NCI-H2171 treated with DMSO at 0.1 percent for 48 hours (cell line): ENCODE data around the gene MAX.

Experiments used
- DNase-seq: peaks from one replicate; lab custom pipeline; 2025; lab: John Stamatoyannopoulos, UW

The MAX gene

DNA sequence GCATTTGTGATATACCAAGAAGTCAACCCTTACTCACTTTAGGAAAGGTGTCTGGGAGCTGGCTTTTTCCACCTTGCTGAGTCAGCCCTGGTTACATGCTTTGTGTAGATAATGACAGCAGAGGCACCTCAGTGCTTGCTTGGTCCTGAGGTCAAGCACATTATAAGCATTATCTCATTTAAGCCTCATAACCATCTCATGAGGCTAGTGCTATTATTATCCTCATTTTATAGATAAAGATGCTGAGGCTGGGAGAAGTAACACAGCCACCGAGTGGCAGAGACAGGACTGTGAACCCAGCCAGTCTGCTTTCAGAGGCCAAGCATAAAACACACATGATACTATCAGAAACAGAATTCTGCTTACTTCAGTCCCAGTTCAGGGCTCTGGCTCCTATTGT lies 29.4 kb downstream of the MAX start:
- DNase-seq: no peak

DNA sequence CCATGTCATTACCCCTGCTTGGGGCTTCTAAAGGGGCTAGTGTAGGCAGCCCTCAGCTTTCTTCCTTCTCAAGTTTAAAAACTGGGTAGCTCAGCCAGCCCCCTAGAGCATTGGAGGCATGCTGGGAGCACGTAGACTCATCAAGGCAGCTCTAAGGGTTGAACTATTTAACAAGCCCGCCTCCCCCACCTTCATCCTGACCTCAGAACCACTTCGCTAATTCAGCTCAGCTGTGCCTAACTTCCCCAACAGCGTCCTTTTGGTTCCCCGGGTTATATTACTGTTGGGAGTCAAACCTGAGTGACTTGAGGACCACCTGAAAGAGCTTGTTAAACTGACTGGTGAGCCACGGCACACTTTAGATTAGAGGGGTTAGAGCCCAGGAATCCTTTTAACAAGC lies 30.1 kb downstream of the MAX start:
- no peak for DNase-seq

DNA sequence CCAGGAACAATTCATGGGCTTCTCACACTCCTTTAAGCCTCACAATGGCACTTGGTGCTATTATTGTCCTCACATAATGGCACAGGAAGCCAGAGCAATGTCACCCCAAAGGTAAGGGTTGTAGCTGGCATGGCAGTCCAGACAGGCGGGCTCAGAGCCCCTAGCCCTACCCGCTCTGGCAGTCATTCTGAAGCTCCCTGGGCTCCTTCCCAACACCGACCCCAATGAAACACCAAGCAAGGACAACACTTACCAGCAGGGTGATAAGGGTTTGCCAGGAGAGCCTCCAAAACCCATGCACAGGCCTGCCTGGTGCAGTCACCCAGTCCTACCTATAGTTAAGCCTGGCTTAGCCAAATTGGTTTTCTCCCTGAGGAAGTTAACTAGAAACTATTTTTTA lies 30.8 kb downstream of the MAX start:
- DNase-seq: no peak

DNA sequence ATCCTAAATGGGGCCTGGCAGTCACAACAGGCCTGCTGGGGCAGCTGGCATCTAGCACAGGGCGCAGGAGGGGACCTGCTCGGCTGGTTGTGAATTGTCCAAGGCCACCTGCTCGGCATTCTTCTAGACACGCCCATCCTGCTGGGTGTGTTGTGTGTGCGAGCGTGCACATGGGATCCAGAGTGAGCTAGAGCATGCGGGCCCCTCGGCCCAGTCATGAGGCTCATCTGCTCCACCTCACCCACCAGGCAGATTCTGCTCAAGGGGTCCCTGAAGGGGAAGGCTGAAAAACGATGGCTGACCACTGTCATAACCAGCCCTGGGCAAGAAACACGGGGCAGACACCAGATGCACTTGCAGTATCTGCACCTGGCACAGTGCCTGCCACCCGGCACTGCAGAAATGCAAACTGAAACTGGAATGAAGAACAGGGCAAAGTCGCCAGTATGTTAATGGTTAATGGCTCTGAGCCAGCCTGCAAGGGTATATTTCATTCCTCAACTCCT lies 31.8 kb downstream of the MAX start:
- DNase-seq: peak; percentile 97

DNA sequence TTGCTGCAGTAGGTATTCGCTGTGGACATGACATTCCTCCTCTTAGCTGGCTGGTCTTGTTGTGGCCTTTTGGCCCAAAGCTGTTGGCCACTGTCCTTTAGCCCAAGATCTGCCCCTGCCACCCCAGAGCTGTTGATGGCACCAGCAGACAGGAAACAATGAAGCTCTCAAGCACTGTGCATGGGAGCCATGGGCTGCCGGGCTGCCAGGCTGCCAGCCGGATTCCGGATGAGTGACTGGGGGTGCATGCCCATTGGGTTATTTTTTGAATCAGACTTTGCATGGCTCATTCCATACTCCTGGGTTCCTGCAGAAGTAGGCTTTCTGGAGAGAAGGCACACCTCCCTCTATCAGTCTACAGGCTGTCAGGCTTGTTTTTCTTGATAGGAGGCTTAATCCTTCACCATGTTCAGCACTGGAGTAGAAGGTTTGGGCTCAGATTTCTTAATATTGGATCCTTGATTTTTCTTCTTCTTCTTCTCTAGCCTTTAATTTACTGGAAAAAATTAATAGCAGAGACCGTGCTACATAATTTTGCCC lies 32.4 kb downstream of the MAX start:
- DNase-seq: no peak

DNA sequence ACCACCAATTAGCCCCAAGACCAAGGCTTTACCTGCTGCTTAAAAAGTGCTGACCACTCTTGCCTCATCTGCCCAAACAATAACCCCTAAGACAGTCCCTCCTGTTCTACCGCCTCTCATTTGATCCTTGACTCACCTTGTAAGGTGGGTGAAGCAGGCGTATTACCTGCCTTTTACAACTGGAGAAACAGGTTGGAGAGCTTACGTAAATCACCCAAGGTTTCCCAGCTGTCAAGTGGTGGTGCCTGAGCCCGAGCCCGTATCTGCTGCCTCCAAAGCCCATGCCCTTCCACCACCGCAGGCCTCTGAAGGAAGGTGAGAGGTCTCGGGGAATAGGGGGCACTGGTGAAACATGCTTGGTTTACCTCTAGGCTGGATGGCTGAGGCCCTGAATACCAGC lies 36.6 kb downstream of the MAX start:
- DNase-seq: no peak

DNA sequence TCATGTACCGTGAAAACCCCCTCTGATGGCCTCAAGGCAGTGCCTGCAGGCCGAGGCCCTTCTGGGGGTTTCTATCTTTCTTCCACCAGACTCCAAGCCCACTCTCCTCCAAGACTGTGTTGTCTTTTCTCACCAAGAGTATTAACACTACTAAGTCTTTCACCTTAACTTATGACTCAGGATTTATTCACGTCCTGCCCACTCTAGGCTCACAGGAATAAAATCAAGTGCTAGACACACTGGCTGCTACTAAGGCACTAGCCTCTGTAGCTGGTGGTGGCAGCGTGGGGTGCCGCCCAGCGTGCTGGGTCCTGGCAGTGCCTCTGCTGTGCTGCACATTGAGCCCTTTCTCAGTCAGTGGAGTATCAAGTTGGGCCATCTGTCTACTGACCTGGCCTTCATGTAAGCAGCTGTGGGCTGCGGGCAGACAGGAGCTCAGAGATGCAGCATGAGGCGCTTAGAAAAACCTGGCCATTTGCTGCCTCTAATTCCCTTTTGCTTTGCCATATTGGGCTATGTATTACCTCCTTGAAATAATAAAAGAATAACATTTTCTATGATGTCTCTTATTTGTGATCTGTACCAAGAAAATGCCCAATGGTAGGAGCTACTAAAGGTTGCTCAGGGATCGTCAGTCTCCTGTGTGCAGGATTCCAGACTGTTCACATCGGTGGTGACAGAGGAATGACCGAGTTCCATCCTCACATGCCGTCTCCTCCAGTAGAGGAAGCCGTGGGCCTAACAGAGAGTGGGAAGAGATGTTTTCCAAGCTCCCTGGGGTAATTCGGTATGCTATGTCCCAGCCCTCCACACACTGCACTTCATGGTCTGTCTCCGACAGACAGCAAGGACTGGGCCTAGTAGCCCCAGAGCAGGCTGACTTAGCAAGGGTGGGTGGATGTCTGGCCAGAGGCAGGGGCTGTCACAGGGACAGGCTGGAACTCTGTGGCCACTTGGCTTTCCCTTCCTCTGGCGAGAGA lies 39.9 kb downstream of the MAX start:
- no peak for DNase-seq

DNA sequence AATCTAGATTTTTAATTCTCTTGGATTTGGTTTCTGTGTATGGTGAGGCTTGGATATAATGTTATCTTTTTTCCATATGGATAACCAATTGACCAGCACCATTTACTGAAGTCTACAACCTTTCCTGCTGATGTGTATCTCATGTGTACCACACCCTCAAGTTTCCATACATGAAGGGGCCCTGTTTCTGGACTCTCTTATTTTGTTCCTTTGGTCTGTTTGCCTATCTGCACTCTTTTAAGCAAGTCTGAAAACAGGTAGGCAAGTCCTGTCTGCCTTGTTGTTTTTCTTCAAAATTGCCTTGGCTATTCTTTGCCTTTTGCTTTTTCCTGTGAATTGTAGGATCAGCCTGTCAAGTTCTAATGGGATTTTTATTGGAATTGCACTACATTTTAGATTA lies 44.6 kb downstream of the MAX start:
- DNase-seq: no peak

DNA sequence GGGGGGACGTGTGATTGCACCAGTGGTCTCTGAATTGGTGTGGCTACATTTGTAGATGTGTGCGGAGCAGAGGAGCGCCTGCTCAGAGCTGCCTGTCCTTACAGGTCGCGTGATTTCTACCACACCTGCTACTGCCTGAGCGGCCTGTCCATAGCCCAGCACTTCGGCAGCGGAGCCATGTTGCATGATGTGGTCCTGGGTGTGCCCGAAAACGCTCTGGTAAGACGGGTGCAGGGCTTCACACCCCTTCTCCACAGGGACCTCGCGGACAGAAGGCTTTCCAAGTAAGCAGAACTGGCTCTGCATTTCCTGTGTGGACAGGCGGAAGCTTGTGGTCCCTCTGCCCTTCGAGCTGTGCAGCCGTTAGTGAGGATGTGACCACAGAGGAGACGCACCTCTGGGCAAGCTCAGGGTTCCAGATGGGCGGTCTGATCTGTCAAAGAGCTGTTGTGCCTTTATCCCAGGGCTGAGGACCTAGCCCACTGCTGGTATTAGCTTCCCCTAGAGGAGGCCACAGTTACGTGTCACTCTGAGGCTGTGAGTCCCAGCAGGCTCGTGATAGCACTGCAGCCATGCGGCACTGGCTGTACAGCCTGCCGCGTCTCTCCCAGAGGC lies 47.7 kb downstream of the MAX start:
- DNase-seq: no peak

DNA sequence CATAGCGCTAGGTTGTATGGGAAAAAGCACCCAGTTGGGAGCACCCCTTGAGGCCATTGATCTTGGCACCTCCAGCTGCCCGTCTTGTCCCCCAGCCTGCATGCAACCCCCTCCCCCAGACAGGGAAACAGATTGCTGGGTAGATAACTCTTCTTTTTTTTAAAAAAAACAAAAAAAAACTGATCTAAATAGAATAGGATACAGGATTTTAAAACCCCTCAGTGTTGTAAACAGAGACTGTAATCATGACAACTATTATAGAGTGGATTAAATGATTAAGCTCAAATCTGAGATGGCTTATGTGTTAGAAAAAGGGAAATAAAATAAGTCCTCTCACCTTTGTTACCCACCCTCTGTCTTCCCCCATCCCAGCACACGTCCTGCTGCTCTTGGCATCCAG lies 48.9 kb downstream of the MAX start:
- DNase-seq: no peak

DNA sequence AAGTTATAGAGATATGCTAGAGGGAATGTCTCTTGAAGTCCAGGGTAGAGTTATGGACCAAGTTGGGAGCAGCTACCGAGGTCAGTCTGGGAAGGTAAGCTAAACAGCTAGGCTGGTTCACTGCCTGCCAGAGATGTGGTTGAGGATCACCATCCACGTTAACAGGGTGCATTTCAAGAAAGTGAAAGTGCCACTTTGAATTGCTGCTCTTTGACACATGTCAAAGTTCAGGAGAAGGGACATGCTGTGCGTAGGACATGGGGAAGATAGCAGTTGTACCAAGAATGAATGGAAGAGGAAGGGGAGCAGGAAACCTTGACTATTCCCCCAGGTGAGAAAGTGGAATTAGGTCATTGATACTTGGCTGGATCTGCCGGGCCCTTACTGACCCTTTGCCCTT lies 49.5 kb downstream of the MAX start:
- DNase-seq: no peak

DNA sequence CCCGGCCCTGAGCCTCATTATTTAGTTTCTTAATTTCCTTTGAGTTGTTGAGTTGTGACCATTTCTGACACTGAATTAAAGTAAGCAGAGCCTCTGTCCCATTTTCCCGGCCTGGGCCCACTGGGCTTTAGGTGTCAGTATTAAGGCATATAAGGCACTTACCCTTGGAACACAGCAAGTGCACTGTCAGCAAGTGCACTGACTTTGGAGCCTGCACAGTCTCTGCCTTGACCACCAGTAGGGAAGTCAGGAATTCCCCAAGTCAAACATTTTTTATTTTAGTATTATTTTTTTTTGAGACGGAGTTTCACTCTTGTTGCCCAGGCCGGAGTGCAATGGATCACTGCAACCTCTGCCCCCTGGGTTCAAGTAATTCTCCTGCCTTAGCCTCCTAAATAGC lies 56.6 kb downstream of the MAX start:
- DNase-seq: no peak

DNA sequence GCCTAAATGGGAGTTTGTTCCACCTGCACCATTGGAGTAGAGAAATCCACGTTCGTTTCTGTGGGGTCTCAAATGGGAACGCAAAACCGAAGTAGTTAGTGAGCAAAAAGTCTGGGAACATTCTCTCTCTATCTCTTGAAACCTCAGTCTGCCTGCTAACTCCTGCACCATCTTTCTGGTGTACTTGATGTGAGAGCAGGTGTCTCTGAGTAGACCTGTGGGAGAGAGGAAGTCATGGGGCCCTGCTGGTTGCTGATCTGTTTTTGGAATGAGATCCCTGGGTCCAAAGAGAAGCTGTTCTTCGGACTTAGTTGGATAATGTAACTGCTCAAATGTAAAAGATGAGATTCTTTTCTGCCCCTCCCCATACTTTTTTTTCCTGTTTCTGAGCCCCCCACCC lies 57.3 kb downstream of the MAX start:
- no peak for DNase-seq

DNA sequence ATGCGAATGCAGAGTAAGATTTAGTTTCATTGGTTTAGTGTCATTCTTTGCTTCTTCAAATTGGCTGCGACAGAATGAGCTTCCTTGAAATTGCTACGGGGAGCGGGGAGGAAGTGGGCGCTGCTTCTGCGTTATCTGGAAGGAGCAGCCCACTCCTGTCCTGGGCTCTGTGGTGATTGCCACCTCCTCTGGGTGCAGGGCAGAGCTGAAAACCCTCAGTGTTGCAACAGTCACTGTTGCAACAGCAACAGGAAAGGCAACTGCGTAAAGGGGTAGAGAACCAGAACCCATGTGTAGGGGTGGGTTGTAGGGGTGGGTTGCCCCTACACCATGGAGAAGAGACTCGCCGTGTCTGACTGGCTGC lies 57.7 kb downstream of the MAX start:
- no peak for DNase-seq

DNA sequence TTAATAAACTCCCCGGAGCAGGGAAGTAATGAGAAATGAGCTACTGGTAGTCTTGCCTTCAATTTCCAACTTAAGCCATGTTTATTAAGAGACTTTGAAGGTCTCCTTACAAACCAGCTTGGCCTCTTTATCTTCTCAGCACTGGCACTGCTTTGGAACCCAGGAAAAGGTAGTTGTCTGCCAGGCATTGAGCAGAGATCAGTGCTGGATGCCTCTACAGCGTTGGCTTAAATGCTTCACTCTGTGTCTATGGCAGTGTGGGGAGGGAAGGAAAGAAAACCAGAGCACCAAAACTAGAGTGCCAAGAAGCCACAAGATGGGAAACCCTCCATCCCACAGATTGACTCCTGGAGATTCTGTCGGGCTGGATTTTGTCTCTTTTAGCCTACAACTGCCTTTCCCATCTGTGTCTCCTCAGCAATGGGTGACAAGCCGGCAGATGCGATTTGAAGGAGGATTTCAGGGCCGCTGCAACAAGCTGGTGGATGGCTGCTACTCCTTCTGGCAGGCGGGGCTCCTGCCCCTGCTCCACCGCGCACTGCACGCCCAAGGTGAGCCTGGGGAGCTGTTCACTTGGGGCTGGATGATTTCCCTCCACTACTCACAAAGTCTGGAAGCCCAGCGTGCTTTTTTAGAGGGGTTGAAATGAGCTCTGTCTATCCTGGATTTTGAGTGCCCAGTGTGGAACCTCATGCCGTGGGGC lies 58.3 kb downstream of the MAX start:
- no peak for DNase-seq

DNA sequence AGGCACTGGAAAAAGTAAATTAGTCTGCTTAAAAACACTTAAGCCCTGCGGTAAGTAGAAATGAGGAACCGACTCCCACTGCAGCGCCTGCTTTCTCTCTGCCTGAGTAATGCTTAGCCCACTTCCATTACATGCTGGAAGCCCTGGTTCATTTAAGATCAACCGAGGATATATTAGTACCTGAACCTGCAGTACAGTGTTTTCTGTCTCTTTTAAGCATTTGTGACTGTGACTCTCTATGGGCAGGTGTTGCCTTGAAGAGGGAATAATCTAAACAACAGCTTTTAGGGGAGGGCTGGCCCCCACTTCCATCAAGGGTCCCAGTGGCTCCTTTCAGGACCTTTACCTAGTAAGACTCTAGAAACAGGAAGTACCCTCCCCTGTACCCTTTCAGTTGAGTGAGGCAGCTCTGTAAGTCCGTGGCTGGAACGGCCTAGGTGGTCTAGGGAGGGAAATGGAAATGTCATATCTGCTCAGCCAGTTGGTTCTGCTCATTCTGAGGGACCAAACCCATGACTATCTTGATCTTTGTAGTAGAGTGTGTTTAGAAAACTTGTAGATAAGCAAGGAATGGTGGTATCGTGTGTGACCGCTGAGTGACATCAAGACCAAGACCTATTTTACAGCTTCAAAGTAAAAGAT lies 59.5 kb downstream of the MAX start:
- DNase-seq: no peak

DNA sequence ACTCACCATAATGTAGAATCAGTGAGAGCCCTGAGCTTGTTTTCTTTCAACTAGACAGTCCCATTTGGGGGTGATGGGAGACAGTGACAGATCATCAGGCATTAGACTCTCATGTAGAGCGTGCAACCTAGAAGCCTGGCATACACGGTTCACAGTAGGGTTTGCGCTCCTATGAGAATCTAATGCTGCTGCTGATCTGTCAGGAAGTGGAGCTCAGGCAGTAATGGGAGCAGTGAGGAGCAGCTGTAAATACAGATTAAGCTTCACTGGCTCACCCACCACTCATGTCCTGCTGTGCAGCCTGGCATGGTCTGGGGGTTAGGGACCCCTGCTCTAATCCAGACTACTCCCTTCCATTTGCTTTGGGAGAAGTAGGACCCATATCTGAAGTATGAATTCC lies 60.0 kb downstream of the MAX start:
- DNase-seq: no peak

DNA sequence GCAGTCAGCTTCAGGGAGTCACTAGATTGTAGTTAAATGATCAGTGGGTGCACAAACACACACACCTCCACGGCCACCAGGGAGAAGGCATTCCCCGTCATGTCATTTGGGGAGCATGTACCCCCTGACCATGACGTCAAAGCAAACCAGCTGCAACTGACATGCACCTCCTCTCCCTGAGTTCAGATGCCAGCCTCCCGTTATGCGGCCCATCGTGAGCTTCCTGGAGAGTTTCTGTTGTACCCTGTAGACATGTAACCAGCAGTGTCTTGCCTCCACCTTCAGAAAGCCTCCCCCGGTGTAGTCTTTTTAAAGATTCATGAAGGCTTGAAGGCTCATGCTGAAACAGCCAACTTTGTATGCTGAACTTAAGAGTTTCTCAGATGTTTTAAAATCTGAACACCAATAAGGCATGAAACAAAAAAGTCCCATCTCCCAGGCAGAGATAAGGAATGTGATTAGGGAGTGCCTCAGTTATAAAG lies 60.8 kb downstream of the MAX start:
- no peak for DNase-seq

DNA sequence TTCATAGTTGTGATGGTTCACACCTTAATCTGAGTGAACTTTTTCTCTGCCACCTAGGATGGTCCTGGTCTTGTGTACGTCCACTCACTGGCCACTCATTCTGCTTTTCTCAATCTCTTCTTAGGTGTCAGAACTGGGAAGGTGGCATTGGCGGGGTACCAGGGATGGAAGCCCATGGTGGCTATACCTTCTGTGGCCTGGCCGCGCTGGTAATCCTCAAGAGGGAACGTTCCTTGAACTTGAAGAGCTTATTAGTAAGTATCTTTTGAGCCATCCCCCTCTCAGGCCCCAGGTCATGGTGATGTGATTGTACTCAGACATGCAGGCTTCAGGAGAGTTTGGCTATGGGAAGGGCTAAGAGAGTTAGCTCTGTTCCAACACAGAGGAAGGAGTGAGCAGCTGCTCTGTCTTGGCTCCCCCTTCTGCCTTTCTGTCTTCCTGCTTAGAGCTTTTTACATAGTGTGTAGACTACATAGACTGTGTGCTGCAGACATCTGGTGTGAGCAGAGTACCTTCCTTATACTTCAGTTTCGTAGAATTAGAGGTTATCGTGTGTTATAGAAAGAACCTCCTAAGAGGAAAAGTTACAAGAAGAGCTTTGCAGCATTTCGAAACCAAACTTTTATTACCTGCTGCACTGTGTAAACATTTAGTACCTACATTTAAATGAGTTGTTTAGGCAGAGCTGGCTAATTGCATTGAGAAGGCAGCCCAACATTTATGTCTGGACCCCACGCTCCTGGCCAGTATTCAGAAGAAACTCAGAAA lies 61.5 kb downstream of the MAX start:
- DNase-seq: no peak

DNA sequence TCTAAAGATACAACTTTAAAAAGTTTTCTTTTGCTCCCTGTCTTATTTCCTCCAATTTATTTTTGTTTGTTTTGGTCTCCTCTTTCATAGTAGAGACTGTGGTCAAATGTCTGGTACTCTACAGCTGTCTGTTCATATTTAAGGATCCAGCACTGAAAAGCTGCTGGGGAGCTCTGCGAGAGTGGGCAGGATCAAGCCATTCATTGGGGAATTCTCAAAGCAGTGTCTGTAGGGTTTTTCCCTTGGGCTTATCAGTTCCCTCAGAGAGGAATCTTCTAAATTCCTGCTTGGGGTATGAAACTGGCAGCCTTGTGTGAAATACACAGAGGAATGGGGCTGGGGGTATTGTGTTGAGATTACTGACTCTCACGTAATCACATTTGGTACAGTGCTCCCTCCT lies 63.4 kb downstream of the MAX start:
- DNase-seq: no peak

DNA sequence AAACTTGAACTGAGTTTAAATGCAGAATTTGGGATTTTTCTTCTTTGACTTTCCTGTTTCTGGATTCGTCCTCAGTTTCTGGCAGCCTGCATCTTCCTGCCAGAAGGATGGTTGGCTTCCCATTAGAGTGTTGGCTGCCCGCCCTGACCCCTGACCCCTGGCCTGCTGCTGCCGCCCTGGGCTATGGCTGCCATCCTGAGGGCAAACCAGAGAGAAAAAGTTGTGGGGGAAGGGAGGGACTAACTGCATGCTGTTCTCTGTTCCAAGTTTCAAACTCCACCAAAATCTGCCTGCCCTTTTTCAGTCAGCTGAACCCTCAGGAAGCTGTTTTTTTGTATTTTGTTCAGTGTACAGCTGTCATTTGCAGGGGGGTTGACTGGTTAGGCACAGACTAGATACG lies 67.3 kb downstream of the MAX start:
- no peak for DNase-seq
